Measurements from ENCODE around the gene CHRD. TPM values are rescaled to one million over a fixed set of nuclear protein-coding genes. Genes with fewer than 3 reads are reported as not detected.

CHRD gene
- total RNA-seq, 1 experiment from 2014 or later, result not detected

DNA sequence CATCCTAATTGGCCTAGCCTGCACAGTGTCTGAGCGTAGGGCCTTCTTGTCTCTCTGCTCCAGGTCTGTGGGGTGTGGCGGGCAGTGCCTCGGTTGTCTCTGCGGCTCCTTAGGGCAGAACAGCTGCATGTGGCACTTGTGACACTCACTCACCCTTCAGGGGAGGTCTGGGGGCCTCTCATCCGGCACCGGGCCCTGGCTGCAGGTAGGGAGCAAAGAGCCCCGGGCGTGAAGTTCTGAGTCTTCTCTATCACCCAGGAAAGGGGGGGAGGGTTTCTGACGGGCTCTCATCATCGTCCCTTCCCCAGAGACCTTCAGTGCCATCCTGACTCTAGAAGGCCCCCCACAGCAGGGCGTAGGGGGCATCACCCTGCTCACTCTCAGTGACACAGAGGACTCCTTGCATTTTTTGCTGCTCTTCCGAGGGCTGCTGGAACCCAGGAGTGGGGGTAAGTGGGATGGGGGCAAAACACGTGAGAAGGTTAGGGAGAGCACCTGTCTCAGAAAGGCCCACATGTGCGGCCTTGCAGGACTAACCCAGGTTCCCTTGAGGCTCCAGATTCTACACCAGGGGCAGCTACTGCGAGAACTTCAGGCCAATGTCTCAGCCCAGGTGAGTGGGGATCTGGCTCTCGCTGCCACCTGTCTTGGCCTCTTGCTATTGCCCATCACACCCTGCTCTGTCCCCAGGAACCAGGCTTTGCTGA, 2.6 kb downstream of the CHRD start:
- Histone ChIP-seq H3K9me2 (replicated peaks; ENCODE audit: low read length) (no peaks in the 10 kb centered on the region), H3K9ac (ENCODE audit: low read length) (no peak overlapping the region), H2AFZ (ENCODE audit: low read length) (no peak overlapping the region), H4K20me1 (ENCODE audit: low read length) (no peaks in the 10 kb centered on the region), H3F3A (ENCODE audit: low read length, unreplicated experiment) (no peaks in the 10 kb centered on the region), H3K4me2 (ENCODE audit: low read length) (no peak overlapping the region), H3K36me3 (ENCODE audit: low read depth, low read length) (no peaks in the 10 kb centered on the region), H3K4me1 (ENCODE audit: insufficient read depth, low read length) (no peaks in the 10 kb centered on the region), H3K27me3 (ENCODE audit: low read length) (peaks cover 40% of the 10 kb centered on the region), H3K4me3 (ENCODE audit: low read length) (no peak overlapping the region), H3K9me3 (ENCODE audit: low read length) (no peaks in the 10 kb centered on the region), H3K79me2 (ENCODE audit: low read length) (no peaks in the 10 kb centered on the region), H3K27ac (ENCODE audit: low read length) (no peak overlapping the region)
- BruUV-seq (replicated peaks), result no TSS peak
- intact Hi-C loops (cut with micrococcal nuclease), result no loop called here
- ATAC-seq (no peak), DNase-seq (no peak)
- POLR2A ChIA-PET (ENCODE audit: unreplicated experiment), result no interaction called here
- CTCF ChIA-PET, result no interaction called here
- TF ChIP-seq, protein P1, sequence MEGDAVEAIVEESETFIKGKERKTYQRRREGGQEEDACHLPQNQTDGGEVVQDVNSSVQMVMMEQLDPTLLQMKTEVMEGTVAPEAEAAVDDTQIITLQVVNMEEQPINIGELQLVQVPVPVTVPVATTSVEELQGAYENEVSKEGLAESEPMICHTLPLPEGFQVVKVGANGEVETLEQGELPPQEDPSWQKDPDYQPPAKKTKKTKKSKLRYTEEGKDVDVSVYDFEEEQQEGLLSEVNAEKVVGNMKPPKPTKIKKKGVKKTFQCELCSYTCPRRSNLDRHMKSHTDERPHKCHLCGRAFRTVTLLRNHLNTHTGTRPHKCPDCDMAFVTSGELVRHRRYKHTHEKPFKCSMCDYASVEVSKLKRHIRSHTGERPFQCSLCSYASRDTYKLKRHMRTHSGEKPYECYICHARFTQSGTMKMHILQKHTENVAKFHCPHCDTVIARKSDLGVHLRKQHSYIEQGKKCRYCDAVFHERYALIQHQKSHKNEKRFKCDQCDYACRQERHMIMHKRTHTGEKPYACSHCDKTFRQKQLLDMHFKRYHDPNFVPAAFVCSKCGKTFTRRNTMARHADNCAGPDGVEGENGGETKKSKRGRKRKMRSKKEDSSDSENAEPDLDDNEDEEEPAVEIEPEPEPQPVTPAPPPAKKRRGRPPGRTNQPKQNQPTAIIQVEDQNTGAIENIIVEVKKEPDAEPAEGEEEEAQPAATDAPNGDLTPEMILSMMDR (conservative IDR thresholded peaks at IDR 0.05; ENCODE audit: low read depth, low read length), result no peak
- TF ChIP-seq EZH2phosphoT487 (IDR thresholded peaks at IDR 0.05; ENCODE audit: borderline replicate concordance, low read length) (no peak), EZH2 (IDR thresholded peaks at IDR 0.05; ENCODE audit: low read length, unreplicated experiment) (no peak)

DNA sequence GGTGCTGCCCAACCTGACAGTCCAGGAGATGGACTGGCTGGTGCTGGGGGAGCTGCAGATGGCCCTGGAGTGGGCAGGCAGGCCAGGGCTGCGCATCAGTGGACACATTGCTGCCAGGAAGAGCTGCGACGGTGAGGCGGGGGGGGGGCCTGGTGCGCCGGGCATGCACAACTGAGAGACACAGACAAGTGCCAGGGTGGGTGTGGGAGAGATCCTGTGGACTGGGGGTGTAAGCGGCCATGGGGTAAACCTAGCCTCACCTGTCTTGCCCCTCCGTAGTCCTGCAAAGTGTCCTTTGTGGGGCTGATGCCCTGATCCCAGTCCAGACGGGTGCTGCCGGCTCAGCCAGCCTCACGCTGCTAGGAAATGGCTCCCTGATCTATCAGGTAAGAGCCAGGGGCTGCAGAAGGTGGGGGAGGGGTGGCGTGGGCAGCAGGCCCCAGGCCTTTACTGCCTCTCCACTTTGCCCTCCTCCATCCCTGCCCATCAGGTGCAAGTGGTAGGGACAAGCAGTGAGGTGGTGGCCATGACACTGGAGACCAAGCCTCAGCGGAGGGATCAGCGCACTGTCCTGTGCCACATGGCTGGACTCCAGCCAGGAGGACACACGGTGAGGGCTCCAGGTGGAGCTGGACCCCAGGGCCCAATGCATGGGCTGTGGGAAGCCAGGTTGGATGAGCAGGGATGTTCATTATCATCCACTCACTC, 3.3 kb downstream of the CHRD start:
- no TSS peak for BruUV-seq (replicated peaks)
- ChIA-PET POLR2A (ENCODE audit: unreplicated experiment) (no interaction called here), CTCF (no interaction called here)

More for the DNA sequence above, 3.3 kb downstream of the CHRD start:
- no peaks in the 10 kb centered on the region for H4K20me1 ChIP-seq (ENCODE audit: low read length)
- H3K4me1 ChIP-seq (ENCODE audit: insufficient read depth, low read length), result no peaks in the 10 kb centered on the region
- no peak; the same call in 1 of the 2 replicates for ATAC-seq
- DNase-seq, result no peak
- TF ChIP-seq, protein P1 (conservative IDR thresholded peaks at IDR 0.05; ENCODE audit: low read depth, low read length), result no peak
- TF ChIP-seq EZH2phosphoT487 (IDR thresholded peaks at IDR 0.05; ENCODE audit: borderline replicate concordance, low read length), result no peak
- no peak for TF ChIP-seq EZH2 (IDR thresholded peaks at IDR 0.05; ENCODE audit: low read length, unreplicated experiment)
- H3K9ac ChIP-seq (ENCODE audit: low read length), result no peak overlapping the region
- no peaks in the 10 kb centered on the region for H3F3A ChIP-seq (ENCODE audit: low read length, unreplicated experiment)
- intact Hi-C loops (cut with micrococcal nuclease), result no loop called here
- no peak overlapping the region for H3K4me3 ChIP-seq (ENCODE audit: low read length)
- H3K27ac ChIP-seq (ENCODE audit: low read length), result no peak overlapping the region
- no peaks in the 10 kb centered on the region for H3K9me3 ChIP-seq (ENCODE audit: low read length)
- no peak overlapping the region for H2AFZ ChIP-seq (ENCODE audit: low read length)
- H3K79me2 ChIP-seq (ENCODE audit: low read length), result no peaks in the 10 kb centered on the region
- no peaks in the 10 kb centered on the region for H3K9me2 ChIP-seq (replicated peaks; ENCODE audit: low read length)
- H3K27me3 ChIP-seq (ENCODE audit: low read length), result peaks cover 33% of the 10 kb centered on the region
- no peak overlapping the region for H3K4me2 ChIP-seq (ENCODE audit: low read length)
- no peaks in the 10 kb centered on the region for H3K36me3 ChIP-seq (ENCODE audit: low read depth, low read length)
